CD4-positive, alpha-beta T cell treated with Interferon alpha-2 for 1 hour (primary cell): Measurements from ENCODE around the gene LYPD4.

Experiments
- DNase-seq, 2 donors: peaks; one replicate each; pipeline ENCODE4 v3.0.0-alpha.2; 2020 to 2022

LYPD4 gene

DNA sequence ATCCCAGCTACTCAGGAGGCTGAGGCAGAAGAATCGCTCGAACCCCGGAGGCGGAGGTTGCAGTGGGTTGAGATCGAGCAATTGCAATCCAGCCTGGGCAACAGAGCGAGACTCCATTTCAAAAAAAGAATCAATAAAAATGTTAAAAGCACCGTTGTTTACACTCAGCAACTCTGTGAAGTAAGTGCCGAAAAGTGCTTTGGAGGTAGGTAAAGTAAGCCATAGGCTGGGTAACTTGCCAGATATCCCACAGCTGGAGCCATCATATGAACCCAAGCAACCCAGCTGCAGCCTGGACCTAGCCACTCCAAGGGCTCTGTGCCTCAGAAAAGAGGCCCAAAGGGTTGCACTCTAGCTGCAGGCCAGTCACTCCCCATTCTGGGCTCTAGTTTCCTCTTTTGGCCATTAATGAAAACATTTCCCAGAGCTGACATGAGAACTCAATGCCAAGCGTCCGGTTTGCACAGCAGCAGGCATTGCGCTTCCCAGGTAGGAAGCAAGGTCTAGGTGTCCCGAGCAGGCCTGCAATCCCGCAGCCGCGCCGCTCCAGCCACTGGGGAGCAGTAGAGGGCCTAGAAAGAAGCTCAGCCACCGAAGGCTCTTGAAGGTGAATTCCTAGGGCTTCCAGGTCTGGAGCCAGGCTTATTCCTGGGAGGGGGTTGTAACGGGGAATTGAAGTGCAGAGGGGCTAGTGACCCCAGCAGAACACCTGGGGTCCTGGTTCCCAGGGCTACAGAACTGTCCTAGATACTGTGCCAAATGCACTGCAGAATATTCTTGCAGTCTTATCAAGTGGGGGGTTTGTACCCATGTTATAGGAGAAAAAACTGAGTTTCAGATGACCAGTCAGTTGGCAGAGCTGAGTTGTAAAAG lies 28.5 kb upstream of the LYPD4 start:
- DNase-seq, result peak; percentile 65 to 74

DNA sequence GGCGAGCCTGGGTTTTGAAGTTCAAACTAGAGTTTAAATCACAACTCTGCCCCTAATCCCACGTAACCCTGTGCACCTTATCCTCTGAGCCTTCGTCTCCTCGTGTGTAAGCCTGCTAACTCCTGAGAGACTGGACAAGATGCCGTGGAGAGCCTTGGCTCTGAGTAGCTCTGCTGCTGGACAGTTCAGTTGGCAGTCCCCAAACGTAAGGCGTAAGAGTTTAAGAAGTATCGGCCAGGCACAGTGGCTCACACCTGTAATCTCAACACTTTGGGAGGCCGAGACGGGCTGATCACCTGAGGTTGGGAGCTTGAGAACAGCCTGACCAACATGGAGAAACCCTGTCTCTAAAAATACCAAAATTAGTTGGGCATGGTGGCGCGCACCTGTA lies 27.9 kb upstream of the LYPD4 start:
- DNase-seq, result no peak

DNA sequence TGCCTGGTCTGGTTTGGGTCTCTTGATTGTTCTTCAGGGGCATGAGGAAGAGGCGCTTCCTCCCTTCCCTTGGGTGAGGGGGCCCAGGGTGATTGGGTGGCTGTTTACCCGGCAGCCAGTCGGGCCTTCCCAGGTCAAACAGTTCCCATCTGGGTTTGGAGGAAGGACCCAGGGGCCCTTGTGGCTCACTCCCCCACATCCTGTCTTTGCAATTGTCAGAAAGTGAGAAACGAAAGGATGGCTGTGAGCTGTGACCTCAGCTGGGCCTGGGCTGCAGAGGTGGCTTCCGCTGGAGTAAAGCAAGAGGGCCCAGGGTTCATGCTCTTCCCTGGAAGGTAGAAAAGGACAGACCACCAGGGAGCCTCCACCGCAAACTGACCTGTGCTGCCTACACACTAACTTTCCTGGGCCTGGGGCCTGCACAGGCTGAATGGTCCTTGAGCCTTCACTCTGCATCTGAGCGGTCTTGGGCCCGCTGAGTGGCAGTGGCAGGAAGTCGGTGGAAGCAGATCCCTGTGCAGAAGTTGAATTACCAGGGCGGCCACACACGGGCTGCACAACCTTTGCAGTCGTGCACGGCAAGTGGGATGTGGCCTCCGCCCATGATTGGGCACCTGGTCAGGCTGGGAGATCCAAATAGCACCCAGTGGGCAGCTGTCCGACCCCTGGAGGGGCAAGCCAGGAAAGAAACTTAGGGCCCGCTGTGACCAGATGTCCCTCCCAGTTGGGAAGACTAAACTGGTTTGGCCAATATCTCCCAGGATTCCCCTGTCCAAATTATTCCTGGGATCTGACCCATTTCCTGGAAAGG lies 27.3 kb upstream of the LYPD4 start:
- peak; percentile 68 to 80 for DNase-seq

DNA sequence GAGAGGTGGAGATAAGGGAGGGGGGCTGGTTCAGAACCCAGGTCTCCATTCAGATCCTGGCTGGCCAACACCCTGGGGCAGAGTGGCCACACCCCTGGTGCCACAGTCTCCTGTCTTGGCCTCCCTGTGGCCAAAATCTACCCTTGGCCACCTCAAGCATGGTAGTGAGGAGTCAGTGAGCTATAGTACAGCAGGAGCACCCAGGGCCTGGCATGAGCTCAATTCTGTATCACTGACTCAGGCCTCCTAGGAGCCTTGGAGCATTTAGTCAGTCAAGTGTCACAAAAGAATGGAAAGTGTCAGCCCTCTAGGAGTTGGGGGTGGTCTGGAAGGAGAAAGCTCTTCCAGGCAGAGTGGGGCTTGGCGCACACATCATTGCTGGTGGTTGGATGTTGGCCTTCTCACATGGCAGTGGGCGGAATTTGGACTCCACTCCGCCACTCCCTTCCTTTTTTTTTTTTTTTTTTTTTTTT lies 26.0 kb upstream of the LYPD4 start:
- no peak for DNase-seq

DNA sequence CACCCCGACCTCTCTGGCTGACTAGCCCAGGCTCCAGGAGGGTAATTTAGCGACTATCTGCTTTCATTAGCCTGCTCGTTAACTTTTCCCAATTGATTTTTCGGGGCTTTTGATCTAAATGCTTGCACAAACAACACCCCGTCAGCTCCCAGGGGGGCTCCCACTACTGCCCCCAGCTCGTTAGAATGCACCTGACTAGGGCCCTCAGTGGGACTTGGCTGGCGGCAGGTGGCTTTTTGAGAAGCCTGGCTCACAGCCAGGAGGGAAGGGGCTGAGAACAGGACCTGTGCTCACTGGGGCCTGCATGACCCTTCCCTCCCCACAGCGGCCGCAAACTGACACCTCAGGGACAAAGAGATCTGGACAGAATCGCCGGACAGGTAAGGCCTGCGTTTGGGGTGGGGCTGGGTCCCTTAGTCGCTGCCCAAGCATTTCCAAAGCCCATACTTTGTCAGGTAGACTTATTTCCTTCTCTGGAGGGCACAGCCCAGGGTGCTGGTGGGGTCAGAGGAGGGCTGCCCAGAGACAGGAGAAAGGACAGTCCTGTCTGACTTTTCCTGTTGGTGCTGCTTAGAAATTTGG lies 25.0 kb upstream of the LYPD4 start:
- no peak for DNase-seq

DNA sequence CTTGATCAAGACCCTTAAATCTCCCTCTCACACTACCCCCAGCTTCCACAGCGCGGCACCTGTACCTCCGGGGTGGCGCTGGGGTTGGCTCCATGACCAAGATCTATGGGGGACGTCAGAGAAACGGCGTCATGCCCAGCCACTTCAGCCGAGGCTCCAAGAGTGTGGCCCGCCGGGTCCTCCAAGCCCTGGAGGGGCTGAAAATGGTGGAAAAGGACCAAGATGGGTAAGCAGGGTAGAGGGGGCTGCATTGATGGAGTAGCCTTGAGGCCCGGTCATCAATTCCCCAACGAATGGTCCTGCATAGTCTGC lies 24.5 kb upstream of the LYPD4 start:
- no peak for DNase-seq

DNA sequence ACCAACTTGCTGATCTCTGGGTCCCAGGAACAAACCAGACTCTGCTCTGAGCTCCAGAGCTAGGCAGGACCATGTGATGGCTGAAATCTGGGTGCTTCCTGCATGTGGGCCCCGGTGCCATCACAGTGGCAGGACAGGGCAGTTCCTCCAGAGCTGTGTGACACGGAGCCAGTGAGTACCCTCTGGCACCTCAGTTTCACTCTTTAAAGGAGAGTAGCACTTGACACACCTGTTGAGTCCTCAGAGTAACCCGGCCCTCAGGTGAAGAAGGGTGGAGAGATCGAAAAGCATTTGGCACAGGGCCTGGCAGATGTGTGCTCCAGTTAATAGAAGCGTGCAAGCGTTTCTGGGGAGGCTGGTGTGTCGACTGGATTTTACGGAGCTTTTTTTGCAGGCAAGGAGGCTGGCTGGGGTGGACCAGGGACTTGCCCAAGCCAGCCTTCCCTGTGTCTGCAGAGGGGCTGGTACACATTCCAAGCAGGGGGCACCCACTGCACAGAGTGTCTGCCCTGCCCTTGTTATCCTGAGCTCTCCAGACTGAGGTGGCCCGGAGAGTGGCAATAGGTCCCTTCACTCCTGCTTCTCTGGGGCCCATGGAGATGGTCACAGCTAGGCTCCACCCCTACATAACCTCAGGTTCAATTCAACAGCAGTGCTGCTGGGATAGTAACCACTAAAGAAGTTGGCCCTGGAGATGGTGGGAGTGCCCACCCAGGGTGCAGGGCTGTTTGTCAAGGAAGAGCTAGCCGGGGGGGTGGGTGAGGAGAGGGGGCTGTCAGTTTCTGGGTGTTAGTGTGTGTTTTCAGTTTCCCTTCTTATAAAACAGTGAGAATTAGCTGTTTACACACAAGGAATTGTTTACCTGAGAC lies 23.9 kb upstream of the LYPD4 start:
- DNase-seq, result no peak

DNA sequence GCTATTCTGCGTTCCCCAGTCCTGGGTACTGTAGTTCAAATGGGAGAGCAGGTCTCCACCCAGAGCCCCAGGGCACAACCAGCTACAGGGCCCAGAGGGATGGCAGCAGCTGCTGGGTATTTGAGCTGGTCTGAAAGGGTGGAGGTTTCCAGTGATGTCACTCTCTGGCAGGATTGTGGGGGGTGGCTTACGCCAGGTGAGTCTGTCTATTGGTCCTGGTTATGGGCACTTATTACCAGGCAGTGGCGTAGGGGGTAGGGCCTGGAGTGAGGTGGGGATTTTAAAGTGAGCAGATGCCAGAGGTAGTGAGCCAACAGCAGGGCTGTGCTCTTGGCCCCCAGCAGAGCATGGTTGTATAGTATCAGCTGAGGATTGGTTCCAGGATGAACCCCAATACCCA lies 21.8 kb upstream of the LYPD4 start:
- no peak for DNase-seq

DNA sequence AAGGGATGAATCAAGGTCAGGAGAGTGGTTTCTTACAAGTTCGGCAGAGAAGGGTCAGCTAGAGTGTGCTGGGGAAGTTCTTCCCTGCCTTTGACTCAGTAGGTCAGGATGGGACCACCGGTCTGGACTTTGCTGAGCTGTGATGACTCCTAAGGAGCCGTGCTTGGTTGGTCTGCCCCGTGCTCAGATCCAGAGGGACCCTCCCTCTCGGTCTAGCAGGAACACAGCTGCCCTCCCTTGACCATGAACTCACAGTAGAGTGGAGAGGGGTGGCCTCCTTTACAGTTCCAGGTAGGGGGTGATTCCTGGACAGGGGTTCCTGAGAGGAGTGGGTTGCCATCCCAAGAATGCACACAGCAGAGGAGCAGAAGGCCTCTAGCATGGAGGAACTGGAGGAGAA lies 19.9 kb upstream of the LYPD4 start:
- DNase-seq, result no peak

DNA sequence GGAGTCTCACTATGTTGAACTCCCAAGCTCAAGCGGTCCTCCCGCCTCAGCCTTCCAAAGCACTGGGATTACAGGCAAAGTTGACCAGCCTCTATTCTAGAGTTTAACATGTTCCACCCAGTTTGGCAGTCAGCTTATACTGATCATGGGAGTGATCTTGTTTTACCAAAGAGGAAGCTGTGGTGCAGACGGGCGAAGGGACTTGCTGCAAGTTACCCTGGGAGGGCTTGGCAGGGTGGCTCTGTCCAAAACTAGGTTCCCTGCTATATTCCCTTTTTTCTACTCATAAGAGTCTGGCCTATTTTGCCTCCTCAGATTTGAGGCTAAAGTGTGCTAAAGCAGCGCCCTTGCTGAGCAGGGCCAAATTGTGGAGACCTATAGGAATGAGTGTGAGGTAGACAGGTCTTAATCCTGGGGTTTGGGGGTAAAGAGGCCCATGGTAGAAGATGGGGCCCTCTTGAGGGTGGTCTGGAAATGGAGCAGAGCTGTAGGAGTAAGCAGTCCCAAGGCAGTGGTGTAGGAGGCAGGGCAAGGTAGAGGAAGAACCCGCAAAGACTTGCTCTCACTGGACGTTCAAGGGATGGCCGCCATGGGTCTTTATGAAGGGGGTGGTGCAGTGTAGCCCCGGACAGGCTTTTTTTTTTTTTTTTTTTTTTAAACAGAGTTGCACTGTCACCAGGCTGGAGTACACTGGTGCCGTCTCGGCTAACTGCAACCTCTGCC lies 18.9 kb upstream of the LYPD4 start:
- DNase-seq, result no peak

DNA sequence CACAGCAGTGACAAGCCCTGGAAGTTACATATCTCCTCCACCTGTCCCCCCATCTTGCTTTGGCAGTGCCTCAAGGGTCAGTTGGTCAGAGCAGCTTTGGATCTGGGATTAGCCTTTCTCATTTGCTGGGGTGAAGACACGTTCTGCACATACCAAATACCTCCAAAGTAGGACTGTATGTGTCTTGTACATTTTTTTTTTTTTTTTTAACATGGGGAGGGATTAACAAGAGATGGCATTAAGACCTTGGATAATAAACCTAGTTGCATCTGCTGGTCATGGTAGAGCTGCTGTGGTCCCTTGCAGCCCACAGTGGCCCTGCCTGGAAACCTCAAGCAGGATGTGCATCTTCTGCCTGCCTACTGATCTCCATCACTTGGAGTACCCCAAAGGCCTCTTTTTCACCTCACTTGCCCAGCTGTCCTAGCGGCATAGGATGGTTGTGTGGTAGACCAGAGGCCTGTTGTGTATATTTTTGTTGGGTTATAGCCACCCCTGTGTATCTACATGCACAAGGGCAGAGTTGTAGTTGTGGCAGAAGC lies 18.0 kb upstream of the LYPD4 start:
- no peak for DNase-seq

DNA sequence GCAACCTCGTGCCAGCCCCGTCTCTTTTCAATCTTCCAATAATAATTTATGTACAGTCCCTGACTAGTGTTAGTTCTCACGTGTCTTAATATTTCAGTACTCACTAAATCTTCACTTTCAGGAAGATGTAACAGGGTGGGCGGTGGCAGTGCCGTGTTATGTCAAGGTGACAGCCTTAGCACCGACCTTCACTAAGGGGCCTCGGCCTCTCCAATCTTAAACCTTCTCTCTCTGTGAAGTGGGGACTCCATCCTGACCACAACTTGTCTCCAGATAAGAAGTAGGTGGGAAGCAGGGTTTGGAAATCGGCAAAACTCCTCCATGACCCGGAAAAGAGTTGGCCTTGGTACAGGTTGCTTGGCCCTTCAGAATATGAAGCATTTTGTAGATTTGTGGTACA lies 17.4 kb upstream of the LYPD4 start:
- DNase-seq, result no peak

DNA sequence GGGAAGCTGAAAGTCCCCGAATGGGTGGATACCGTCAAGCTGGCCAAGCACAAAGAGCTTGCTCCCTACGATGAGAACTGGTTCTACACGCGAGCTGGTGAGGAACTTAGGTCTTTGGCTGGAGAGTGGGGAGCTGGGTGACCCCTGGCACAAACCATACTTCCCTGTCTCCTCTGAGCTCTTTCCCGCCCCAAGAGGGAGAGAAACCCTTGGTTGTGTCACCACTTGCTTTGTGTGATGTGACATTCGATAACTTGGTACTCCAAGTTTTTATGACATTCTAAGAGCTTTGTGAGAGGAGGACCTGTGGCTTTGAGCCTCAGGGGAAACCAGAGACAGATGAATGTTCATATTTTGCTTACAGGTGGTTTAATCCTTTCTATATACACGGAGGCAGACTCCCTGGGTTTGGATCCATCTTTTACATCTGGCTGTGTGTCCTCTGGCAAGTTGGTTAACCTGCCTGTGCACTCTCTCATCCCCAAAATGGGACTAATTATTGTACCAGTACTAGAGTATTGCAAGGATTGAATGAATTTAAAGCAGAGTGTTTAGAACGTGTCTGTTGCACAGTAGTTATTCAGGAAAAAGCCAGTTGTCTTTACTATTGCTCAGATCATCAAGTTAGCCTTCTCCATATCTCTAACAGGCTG lies 16.8 kb upstream of the LYPD4 start:
- no peak for DNase-seq

DNA sequence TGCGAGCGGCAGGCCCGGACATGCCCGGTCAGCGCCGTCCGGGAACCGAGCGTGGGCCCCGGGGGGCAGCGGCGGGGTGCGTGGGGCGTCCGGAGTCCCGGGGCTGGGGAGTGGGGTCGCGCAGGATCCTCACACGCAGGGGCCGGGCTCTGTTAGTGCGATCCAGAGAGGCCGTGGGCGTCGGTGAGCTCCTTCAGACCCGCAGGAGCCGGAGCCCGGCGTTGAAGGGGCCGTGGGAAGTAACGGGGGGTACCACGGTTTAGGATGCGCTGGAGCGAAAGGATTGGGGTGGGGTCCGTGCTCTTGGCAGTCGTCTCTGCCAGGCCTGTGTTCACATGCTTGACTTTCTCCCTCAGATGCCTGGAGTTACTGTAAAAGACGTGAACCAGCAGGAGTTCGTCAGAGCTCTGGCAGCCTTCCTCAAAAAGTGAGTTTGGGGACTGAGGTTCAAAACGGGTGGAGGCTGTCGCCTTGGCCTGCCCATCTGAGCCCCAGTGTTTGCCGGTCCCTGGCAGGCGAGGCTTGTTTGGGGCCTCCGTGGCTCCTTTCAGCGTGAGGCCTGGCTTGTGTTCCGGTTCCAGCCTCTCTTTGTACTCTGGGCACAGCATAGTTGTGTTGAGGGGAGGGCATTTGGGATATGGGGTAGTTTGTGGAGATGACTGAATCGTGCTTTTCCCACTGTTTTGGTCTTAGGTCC lies 16.1 kb upstream of the LYPD4 start:
- no peak for DNase-seq

DNA sequence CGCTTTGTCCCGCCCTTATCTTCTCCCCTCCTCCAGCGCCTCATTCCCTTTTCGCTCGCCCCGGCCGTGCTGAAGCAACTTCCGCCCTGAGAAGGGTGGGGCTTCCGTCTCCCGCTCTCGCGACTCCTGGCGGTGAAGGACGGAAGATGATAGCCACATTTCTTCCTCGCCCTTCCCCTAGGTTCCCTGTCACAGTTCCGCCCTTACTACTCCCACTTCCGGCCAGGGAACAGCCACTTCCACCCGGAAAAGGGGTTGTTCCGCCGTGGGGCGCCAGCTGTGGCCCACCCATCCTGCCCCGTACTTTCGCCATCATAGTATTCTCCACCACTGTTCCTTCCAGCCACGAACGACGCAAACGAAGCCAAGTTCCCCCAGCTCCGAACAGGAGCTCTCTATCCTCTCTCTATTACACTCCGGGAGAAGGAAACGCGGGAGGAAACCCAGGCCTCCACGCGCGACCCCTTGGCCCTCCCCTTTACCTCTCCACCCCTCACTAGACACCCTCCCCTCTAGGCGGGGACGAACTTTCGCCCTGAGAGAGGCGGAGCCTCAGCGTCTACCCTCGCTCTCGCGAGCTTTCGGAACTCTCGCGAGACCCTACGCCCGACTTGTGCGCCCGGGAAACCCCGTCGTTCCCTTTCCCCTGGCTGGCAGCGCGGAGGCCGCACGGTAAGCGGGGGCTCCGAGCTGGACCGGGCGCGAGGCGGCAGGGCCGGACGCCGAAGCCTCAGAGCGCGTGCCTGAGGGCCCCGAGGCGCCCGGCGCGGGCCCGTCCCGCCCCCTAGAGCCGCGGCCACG lies 15.3 kb upstream of the LYPD4 start, which contains the start of gene RPS19:
RPS19 (plus strand) TSS at position 638 of the 801 bp plus-strand sequence. CDS start 520 bp downstream, outside the sequence.
- DNase-seq, result peak; percentile 97 to 99

DNA sequence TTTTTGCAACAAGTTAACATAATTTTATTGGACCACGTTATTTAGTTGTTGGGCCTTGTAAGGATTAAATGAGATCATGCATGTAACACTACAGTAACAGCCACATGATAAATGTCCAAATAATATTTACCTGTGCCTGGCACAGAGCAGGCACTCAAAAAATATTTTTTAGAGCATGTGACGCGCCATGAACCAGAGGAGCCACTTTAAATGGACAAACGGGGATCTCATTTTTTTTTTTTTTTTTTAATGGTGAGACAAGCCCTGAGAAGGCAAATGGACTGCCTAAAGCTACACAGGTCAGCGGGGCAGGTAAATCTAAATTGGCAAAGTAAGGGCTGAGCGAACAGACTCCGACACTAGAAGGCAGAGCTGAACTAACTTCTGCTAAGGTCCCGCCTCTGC lies 14.7 kb upstream of the LYPD4 start:
- no peak for DNase-seq

DNA sequence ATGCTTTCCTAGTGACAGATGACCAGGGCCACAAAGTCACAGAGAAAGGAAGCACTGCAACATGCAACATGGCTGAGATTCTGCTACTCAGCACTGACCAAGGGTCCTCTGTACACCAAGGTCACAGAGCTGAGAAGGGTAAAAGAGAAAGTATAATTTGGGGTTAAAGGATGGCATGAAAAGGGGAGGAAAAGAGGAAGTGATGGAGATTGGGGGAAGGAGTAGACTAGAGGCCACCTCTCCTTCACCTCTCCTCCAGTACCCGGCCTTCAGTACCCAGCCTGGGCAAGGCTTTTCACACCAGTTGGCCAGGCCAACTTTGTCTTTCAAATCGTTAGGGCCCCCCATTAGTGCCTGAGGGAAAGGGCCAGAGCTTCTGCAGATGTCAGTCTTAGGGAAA lies 9.3 kb upstream of the LYPD4 start:
- no peak for DNase-seq

DNA sequence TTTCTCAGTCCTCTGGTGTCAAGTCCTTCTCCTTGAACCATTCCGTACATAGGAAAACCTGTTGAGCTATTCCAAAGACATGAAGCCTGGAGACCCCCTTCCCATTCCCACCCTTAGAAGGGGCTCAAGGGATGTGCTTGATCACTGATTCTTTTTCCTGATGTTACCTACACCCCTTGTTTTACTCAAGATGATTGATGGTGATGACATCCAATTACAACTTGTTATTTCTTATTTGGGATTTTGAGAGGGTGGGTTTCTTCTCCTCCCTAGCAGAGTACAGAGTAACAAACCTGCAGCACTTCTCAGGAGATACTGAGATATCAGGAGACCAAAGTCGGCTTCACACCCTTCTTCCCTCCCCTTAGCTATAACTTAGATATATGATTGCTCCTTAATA lies 8.9 kb upstream of the LYPD4 start:
- no peak for DNase-seq

DNA sequence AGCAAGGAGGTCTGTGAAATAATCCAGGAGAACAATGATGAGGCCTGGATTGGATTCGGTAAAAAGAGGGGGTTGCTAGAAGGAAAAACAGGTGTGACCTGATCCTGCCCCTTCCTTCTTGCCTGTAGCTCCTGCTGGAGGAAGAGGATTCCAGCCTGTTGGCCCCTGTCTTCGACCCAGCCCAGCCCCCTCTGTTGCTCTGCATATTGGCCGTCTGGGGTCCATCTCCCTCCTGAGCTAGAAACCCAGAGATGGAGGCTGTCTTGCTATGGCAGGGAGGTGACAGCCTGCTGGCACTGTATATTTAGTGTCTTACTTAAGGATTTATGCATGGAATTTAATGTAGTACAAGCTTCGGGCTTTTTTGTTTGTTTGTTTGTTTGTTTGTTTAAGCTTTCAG lies 7.0 kb upstream of the LYPD4 start:
- no peak for DNase-seq

DNA sequence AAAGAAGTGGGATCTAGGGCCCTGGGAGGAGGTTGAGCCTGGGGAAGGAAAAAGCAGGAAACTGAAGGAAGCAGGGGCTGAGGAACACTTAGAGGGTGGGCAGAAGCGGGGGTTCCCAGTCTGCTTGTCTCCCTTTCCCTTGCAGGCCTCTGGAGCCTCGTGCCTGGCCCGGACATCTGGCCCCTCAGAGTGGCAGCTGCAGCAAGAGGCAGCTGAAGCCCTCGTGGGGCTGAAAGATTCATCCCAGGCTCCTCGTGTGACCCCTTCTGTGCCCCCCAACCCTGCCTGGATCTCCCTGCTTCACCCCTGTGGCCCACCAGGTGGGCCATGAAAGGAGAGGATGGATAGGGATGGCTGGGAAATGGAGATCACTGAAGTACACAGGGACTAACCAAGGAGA lies 5.9 kb upstream of the LYPD4 start:
- no peak for DNase-seq
